ENCODE data around the gene PIK3R6.
"Not testable (repeated sequence)": the region's sequence is repeated elsewhere in the genome, so short reads cannot be mapped to it uniquely, and the experiment has no call there.

The PIK3R6 gene

DNA sequence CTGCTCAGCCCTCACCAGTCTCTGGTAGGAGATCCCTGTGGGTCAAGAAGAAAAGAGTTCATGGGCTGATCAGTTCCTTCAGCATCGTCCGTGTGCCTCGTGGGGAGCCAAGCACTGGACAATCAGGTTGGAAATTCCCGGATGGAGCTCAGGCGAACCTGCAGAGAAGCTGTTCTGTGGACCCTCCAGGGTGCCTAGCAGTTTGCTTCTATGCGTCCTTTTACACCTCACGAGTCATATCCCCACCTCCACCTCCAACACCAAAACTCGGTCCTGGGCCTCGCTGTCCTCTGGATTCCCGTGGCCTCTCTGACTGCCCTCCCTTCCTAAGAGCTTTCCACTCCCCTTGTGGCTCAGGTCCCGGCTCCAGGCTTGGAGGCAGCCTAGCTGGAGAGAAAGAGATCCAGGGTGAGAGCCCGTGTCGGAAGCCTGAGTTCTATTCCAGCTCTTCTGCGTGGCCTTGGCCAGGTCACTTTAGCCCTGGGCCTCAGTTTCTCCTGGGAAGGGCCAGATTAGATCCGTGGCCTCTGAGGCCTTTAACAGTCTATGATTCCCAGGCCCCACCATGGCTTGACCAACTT, 26.2 kb upstream of the PIK3R6 start:
- DNase-seq, result no peak

GRCh38 chr17:8893059-8893458, 25.6 kb upstream of the PIK3R6 start:
- DNase-seq, result no peak

DNA sequence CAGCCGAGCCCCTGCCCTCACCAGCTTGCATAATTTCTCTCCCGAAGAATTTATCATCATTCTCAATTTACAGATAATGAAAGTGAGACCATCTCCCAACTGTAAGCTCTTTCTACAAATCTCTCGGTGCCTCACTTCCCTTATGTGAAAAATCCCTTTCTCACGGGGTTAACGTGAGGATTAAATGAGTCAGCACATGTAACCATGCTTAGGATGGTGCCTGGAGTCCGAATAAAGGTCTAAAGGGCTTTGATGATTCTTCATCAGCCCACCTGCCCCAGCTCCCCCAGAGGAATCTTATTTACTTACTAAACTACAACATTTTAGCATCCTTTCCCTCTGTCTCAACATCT, 24.8 kb upstream of the PIK3R6 start:
- DNase-seq, result no peak

DNA sequence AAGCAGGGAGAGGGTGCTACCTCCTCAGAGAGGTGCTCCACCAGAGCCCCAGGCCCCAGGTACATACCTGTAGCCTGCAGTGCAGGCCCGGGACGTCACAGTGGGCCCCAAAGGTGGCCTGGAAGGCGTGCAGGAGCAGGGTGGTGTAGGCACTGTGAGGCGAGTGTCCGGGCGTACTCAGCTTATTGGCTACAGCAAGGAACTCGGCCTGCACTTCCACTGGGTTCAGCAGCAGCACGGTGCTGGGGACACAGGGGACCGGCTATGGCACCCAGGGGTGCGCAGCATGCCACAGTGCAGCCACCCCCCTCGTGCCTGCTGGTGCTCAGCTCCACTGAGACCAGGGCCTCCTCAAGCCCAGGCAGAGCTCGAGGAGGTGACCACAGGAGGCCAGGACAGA, 23.2 kb upstream of the PIK3R6 start:
- no peak for DNase-seq

DNA sequence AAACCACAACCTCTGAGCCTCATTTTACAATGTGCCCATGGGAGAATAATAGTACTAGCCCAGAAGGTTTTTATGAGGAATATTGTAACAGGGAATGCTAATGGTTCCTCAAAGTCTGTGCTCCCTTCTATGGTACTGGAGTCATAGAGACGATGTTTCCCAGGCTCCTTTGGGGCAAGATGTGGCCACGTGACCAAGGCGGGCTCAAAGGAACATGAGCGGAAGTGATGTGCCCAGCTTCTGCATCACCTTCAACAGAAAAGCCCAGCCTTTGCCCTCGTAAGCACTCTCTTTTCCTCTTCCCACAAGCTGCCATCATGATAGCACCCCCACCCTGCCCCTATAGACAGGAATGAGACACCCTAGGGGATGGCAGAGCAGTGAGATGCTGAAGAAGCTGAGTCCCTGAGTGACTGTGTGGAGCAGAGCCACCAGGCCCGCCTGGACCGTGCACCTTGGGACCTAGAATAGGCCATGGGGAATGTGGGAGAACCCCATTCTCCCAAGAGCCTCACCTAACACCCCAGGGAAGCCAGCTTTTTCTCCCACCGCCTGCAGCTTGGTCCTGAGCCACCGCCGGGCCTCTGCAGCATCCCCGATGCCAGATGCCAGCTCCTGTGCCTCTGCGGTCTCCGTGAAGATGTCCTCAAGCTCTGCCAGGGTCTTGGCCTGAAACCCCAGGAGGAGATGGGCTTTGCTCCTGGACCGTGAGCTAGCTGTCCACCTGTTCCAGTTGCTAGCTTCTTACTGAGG, 22.2 kb upstream of the PIK3R6 start:
- DNase-seq, result no peak

DNA sequence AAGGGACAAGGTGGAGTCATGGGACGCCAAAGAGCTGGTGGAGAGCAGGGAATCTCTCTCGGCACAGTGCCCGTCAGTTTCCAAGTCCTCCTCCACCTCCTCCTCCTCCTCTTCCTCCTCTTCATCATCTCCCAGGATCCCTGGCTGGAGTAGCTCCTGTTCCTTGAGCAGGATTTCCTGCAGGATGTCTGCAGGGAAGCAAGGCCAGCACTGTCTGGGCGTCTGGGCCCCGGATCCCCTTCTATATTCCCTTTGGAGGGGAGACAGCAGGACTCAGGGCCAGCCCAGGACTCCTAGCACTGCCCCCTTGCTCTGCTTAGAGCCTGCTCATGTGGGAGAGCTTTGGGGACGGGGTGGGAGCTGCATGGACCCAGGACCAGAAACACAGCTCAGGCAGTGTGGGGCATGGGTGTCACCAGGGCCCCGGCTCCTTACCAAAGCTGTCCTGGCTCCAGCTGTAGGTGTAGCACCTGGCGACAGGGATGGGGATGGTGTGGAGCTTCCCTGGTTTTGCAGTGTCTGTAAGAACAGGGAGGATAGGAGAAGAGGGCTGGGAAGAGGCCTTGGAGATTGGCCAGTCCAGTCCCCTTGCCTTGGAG, 21.3 kb upstream of the PIK3R6 start:
- DNase-seq, result no peak

DNA sequence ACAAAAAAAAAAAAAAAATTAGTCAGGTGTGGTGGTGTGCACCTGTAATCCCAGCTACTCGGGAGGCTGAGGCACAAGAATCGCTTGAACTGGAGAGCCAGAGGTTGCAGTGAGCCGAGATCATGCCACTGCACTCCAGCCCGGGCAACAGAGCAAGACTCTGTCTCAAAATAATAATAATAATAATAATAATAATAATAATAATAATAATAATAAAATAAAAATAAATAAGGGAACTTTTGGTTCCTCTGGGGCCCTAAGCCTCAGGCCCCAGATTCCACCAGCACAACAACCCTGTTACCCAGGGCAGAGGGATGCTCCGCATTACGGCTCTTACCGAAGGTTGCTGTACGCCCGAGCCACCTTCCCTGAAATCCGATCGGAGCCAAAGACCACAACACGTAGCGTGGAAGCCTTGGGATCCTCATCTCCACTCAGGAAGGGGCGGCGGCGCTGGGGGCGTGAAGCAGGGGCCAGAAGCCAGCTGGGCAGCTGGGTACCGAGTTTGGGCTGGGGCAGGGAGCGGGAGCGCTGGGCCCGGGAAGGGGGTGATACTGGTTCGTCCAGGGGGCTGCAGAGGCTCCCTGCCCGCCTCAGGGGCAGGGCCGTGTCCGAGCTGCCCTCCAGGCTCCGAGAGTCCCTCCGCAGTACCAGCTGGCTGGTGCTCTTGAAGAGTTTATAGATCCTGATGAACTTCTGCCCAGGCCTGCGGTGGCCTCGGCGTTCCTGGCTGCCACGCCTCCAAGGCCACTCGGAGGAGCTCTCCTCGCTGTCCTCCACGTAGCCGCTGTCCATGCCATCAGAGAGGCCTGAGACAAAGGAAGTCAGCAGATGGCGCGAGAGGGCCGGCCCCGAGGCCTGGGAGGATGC, 20.6 kb upstream of the PIK3R6 start:
- peak; percentile 86 for DNase-seq

- no peak for DNase-seq
Observed at GRCh38 chr17:8887301-8887700, 19.8 kb upstream of the PIK3R6 start.

DNA sequence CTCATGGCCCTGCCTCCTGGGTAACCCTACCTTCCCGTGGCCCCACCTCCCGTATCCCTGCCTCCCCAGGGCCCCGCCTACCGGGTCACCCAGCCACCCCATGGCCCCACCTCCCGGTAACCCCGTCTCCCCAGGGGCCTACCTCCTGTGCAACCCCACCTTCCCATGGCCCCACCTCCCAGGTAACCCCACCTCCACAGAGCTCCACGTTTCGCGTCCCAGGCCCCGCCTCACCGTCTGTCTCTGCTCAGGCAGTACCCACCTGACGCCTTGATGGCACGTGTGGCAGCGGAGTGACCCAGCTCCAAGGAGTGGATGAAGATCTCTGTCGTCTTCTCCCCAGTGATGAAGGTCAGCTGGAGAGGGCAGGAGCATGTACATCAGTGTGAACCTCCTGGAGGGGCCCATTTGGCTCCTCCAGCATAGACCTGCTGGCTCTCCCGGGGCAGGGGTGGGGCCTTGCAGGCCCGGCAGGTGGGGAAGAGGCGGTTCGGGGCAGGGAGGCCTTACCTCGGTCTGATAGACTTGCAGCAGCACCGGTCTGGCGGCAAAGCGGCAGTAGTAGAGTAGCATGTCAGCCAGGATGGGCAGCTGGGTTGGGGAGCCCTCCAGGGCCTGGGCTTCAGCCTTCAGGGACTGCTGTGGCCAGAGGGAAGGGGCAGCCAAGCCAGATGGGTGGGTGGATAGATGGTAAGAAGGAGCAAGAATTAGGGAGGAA, 18.7 kb upstream of the PIK3R6 start:
- no peak for DNase-seq

- DNase-seq, result not testable (repeated sequence)
Observed at GRCh38 chr17:8885163-8885966, 17.9 kb upstream of the PIK3R6 start.

DNA sequence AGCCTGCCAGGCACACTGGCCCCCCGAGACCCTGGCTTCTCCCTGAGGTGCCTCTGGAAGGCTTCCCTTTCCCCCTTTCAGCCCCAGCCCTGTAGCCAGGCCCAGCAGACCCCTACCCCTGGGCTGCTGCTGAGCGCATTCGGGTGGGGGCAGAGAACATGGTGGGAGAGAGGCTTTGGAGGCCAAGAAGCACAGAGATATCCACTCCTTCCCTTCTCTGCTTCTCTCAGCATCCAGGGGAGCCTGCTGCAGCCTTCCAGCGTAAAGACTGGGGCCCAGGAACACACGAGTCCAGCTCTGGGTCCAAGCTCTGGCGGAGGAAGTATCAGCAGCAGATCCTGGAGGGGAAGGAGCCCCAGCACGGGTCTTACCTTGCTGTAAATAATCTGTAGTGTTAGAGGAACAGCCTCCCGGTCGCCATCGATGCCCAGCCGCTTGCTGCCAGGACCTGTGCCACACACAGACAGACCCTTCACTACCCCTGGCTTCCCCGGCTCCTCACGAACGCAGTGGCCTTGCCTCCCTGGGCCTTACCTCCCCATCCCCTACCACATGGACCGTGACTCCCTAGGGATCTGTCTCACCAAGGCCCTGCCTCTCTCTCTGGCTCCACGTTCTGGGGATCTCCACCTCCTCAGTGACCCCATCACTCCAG, 17.0 kb upstream of the PIK3R6 start:
- DNase-seq, result no peak

DNA sequence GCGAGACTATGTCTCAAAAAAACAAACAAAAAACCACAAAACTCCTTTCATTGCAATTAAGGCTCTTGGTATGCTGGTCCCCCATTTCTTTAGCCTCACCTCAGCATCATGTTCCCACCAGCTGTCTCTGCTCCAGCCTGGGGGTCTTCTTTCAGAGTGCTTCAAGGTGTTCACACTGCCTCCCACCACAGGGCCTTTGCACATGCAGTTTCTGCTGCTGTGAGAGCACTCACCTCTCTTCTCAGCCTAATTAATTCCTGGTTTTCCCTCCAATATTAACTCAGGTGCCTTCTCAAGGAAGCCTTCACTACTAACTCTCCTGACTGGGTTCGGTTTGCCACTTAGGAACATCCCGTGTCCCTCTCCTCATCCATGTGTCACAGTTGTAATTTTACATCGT, 15.9 kb upstream of the PIK3R6 start:
- DNase-seq, result no peak

DNA sequence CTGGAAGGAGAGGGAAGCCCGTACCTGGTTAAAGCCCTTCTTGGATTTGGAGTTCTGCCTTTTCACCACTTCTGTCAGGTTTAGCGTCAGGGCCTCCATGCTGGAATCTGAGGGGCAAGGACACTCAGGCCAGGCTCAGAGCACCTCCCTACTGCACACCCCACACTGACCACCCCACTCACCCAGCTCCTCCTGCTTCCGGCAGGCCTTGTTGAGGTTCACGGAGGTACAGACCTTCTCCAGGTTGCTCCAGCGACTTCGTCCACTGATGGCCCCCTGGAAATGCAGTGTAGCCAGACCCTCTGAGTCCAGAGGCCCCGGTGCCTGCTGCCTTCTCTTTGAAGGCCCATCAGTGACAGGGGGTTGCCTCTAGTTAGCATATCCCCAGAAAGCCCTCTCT, 14.1 kb upstream of the PIK3R6 start:
- no peak for DNase-seq

DNA sequence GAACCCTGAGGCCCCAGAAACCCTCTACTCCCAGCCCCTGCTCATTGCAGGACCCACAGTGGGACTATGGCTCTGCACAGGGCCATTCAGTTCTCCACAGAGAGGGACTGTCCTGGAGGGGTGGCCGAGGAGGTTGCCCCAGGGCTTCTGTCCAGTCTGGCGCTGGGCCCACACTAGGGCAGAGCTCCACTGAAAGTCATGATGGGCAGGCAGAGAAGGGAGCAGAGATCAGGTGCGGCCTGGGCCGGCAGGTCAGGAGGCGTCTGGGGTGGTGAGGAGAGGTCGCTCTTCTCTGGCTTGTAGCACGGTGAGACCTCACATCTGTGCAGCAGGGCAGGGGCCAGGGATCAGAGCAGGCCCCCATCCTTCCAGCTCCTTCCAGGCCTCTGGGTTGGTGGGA, 13.0 kb upstream of the PIK3R6 start:
- no peak for DNase-seq

DNA sequence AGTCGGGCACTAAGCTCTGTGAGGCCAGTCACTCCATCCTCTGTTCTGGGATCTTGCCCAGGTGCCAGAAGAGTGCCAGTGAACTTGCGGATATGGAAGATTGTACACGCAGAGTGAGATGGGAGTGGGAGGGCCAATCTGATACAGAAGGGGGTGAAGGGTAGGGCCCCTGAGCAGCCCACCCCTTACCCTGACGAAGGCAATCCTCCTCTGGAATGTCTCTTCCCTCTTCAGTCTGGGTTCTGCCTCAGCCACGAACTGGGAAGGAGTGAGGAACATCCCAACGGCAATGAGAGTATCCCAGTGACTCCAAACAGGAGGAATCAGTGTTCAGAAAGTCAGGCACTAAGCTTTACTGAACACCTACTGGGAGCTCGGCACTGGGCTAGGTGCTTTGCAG, 11.9 kb upstream of the PIK3R6 start:
- no peak for DNase-seq

- no peak for DNase-seq
Observed at GRCh38 chr17:8877984-8878383, 10.5 kb upstream of the PIK3R6 start.

GRCh38 chr17:8875957-8876356, 8.5 kb upstream of the PIK3R6 start:
- no peak for DNase-seq

DNA sequence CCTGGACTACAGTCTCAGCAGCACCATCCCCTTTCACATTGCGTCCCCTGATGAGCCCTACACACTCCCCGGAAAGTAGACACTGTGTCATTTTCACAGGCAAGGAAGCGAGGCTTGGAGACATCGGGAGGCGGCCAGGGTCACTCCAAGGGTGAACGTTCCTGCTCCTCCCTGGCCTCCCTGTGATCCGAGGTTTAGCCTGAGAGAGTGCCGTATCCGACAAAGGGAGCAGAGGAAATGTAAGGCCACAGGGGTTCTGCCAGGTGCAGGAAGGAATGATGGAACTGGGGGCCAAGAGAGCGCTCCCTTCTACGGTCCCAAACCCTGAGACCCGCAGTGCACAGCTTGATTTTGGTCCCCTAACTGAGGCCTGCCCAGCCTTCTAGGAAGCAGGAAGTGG, 8.0 kb upstream of the PIK3R6 start:
- no peak for DNase-seq

DNA sequence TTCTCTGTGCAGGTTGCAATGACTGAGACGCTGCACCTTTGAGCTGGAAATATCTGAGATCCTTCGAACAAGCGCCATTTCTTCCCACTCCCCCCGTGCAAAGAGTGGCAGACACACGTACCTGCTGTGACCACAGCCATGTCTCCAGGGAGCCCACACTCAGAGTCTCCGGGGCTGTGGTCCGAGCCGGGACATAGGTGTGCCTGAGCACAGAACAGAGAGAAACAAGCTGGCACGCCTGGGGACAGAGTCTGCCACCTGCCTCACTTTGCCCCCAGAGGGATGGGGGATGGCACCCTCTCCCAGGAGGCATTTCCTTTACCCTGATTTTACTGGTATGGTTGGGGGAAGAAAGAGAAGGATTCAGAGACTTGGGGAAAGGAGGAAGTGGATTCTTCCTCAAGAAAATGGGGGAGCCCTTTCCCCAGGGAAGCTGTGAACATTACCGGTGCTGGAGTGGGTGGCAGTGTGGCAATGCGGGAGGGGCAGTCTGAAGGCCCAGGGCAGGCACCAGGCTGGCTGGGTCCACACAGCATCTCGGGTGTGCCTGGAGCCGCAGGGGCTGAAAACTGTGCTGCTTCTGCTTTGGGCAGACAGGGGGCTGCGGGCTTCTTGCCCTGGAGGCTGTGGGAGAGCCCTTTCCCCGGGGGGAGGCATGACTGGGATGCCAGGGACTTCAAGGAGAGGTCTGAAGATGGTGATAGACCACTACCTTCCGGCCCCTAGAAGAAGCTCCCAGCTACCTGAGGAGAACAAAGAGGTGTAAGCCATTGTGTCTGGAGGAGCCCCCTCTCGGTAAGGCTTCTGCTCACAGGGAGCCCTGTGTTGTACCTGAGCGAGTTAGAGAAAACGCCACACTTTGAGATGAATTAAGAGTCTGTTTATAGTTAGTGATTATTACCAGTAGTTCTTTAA, 6.6 kb upstream of the PIK3R6 start:
- DNase-seq, result no peak

DNA sequence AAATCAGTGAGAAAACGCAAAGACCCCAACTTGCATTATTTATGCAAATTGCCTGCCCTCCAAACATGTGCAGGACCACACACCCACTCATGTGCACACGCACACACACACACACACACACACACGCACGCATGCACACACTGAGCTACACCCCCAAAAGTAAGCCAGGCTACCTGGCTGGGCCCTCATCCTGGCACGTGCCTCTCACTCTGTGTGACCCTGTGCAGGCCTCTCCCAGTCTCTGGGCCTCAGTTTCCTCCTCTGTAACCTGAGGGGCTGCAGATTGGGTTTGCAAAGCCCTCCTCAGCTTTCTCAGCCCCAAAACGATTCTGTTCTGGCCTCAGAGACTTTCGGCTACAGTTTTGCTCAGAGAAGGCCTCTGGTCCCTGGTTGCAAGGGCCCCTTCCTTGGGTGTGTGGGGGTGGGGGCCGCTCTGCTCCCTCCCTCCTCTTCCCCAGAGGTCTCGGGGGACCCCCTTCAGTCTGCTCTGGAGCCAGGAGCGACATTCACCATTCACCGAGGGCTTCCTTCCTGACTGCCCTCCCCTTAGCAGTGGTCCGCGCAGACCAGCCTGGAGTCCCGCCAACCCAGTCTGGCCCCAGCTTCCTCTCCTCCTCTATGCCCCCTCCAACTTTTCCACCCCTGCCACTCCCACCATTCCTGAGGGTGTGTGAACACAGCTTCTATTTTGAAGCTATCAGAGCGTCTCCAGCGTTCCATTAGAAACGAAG, 5.4 kb upstream of the PIK3R6 start:
- DNase-seq, result no peak
